H1 (cell line): ENCODE results near the gene ZNF512. TPM values are rescaled to one million over a fixed set of nuclear protein-coding genes. Genes with fewer than 3 reads are reported as not detected.

ENCODE experiments used
- CTCF ChIA-PET: fragments of 300-600 bp; sonication (Branson Sonifier 250); formaldehyde crosslinking; loops from one replicate; lab custom pipeline; 2021; ENCODE audit not compliant: partially characterized antibody; lab: Charles Lee
- POLR2A ChIA-PET: fragments of 300-600 bp; sonication (Branson Sonifier 250); formaldehyde crosslinking; loops from one replicate; lab custom pipeline; 2021; ENCODE audit warnings: inconsistent platforms; ENCODE audit not compliant: partially characterized antibody; lab: Charles Lee
- DNase-seq, 2 experiments: peaks; one replicate each; pipeline versions ENCODE4 v3.0.0 to v3.0.0-alpha.2; 2010 to 2022; ENCODE audit warnings: low spot score in 2 of 2, low read depth in 1 of 2, mixed read lengths in 1 of 2
- FAIRE-seq: peaks from 2 replicates; lab custom pipeline; 2011; peaks lifted over from hg19 to GRCh38; lab: Jason Lieb, UNC
- H2AFZ ChIP-seq: 2 replicates; pipeline ENCODE4 v1.8.1; 2012; ENCODE audit warnings: low read length, inconsistent platforms
- H2AK5ac ChIP-seq: 2 replicates; pipeline ENCODE4 v1.6.1; 2013; ENCODE audit warnings: low read depth, low read length
- H2BK120ac ChIP-seq: replicated peaks from 2 replicates; pipeline ENCODE3; 2013; ENCODE audit warnings: low read depth, low read length, inconsistent platforms
- H2BK12ac ChIP-seq: 2 replicates; pipeline ENCODE4 v1.6.1; 2013; ENCODE audit warnings: low read depth, low read length
- H2BK15ac ChIP-seq: 2 replicates; pipeline ENCODE4 v1.6.1; 2013; ENCODE audit warnings: low read length
- H2BK20ac ChIP-seq: 2 replicates; pipeline ENCODE4 v1.6.1; 2013; ENCODE audit warnings: low read length
- H2BK5ac ChIP-seq: 2 replicates; pipeline ENCODE4 v1.6.1; 2013; ENCODE audit warnings: low read depth, low read length
- H3K14ac ChIP-seq: 2 replicates; pipeline ENCODE4 v1.6.1; 2013; ENCODE audit warnings: inconsistent platforms; ENCODE audit not compliant: insufficient read length
- H3K18ac ChIP-seq: 2 replicates; pipeline ENCODE4 v1.6.1; 2013; ENCODE audit warnings: low read length; ENCODE audit errors: extremely low read depth
- H3K23ac ChIP-seq: 2 replicates; pipeline ENCODE4 v1.6.1; 2013; ENCODE audit warnings: inconsistent platforms; ENCODE audit not compliant: insufficient read length
- H3K23me2 ChIP-seq: 2 replicates; pipeline ENCODE4 v1.6.1; 2013; ENCODE audit warnings: low read depth, low read length
- H3K27ac ChIP-seq: 2 replicates; pipeline ENCODE4 v1.6.1; 2011; ENCODE audit warnings: low read depth, low read length, inconsistent platforms
- H3K27me3 ChIP-seq, 4 experiments: replicated peaks in 1 of 4; 1 replicate in 1 of 4; 2 replicates in 3 of 4; pipeline versions ENCODE4 v1.6.1 to v1.8.1; 2011 to 2013; ENCODE audit warnings: low read length in 3 of 4, mild to moderate bottlenecking in 3 of 4, inconsistent platforms in 2 of 4, mixed read lengths in 2 of 4, moderate library complexity in 1 of 4; ENCODE audit not compliant: control insufficient read depth in 3 of 4, insufficient read depth in 3 of 4; ENCODE audit errors: extremely low read depth in 1 of 4
- H3K36me3 ChIP-seq, 4 experiments: 2 replicates each; pipeline versions ENCODE4 v1.6.1 to v1.8.1; 2011 to 2013; ENCODE audit warnings: mild to moderate bottlenecking in 4 of 4, low read length in 3 of 4, moderate library complexity in 2 of 4, control low read depth in 1 of 4, inconsistent platforms in 1 of 4; ENCODE audit not compliant: insufficient read depth in 4 of 4, control insufficient read depth in 2 of 4
- H3K4ac ChIP-seq: replicated peaks from 2 replicates; pipeline ENCODE3; 2013; ENCODE audit warnings: low read length, low read depth, mixed read lengths, inconsistent platforms; ENCODE audit not compliant: insufficient read length
- H3K4me1 ChIP-seq, 4 experiments: replicated peaks in 1 of 4; 1 replicate in 1 of 4; 2 replicates in 3 of 4; pipeline versions ENCODE4 v1.6.1 to v1.8.1; 2011 to 2013; ENCODE audit warnings: low read length in 3 of 4, inconsistent platforms in 2 of 4, mixed read lengths in 1 of 4; ENCODE audit not compliant: insufficient read depth in 4 of 4, control insufficient read depth in 3 of 4
- H3K4me2 ChIP-seq, 2 experiments: 2 replicates each; pipeline versions ENCODE4 v1.6.1 to v1.8.1; 2011 to 2013; ENCODE audit warnings: low read depth in 2 of 2, low read length in 2 of 2, control low read depth in 1 of 2, inconsistent platforms in 1 of 2, mild to moderate bottlenecking in 1 of 2; ENCODE audit not compliant: insufficient read depth in 1 of 2
- H3K4me3 ChIP-seq, 4 experiments: fragments of 200-600, 300-600 bp in 1 of 4; sonication (generic), shearing (Covaris generic), sonication (Bioruptor Twin) in 1 of 4; 2 replicates each; pipeline versions ENCODE4 v1.5.1 to v1.8.1; 2011 to 2016; ENCODE audit warnings: low read length in 4 of 4, low read depth in 3 of 4, control low read depth in 2 of 4, inconsistent platforms in 2 of 4, mild to moderate bottlenecking in 2 of 4, mixed read lengths in 1 of 4, moderate library complexity in 1 of 4; ENCODE audit not compliant: insufficient read depth in 2 of 4; ENCODE audit errors: extremely low read depth in 1 of 4
- H3K56ac ChIP-seq: replicated peaks from 2 replicates; pipeline ENCODE3; 2013; ENCODE audit warnings: low read depth, mild to moderate bottlenecking, mixed read lengths, low read length, inconsistent platforms; ENCODE audit not compliant: insufficient read length
- H3K79me1 ChIP-seq: 2 replicates; pipeline ENCODE4 v1.6.1; 2013; ENCODE audit warnings: low read depth, low read length, control low read depth
- H3K79me2 ChIP-seq, 2 experiments: 2 replicates each; pipeline versions ENCODE4 v1.6.1 to v1.8.1; 2012 to 2013; ENCODE audit warnings: low read length in 2 of 2, mild to moderate bottlenecking in 2 of 2, inconsistent platforms in 1 of 2; ENCODE audit not compliant: insufficient read depth in 2 of 2, control insufficient read depth in 1 of 2
- H3K9ac ChIP-seq, 4 experiments: replicated peaks in 1 of 4; 1 replicate in 1 of 4; 2 replicates in 3 of 4; pipeline versions ENCODE4 v1.6.1 to v1.8.1; 2011 to 2013; ENCODE audit warnings: low read depth in 3 of 4, low read length in 3 of 4, control low read depth in 2 of 4, mild to moderate bottlenecking in 2 of 4, moderate library complexity in 2 of 4, inconsistent platforms in 1 of 4; ENCODE audit errors: extremely low read depth in 1 of 4
- H3K9me3 ChIP-seq, 2 experiments: 2 replicates each; pipeline versions ENCODE4 v1.6.1 to v1.8.1; 2012 to 2013; ENCODE audit warnings: mild to moderate bottlenecking in 2 of 2, moderate library complexity in 2 of 2, control low read depth in 1 of 2, inconsistent platforms in 1 of 2, low read depth in 1 of 2, low read length in 1 of 2, mixed read lengths in 1 of 2; ENCODE audit not compliant: insufficient read depth in 2 of 2
- H4K20me1 ChIP-seq, 2 experiments: replicated peaks in 1 of 2; 2 replicates each; pipeline versions ENCODE3 to v1.8.1; 2011 to 2013; ENCODE audit warnings: inconsistent platforms in 2 of 2, low read length in 2 of 2, mild to moderate bottlenecking in 1 of 2; ENCODE audit not compliant: insufficient read depth in 2 of 2, control insufficient read depth in 1 of 2
- H4K5ac ChIP-seq: 2 replicates; pipeline ENCODE4 v1.6.1; 2013; ENCODE audit warnings: low read length, low read depth, mixed read lengths, inconsistent platforms; ENCODE audit not compliant: insufficient read length
- H4K8ac ChIP-seq: 2 replicates; pipeline ENCODE4 v1.8.0; 2013; ENCODE audit warnings: mild to moderate bottlenecking, moderate library complexity, low read length, inconsistent platforms; ENCODE audit not compliant: insufficient read depth; ENCODE audit errors: extremely low read depth
- H4K91ac ChIP-seq: replicated peaks from 2 replicates; pipeline ENCODE3; 2013; ENCODE audit warnings: low read length, mixed read lengths, inconsistent platforms; ENCODE audit not compliant: insufficient read length
- ASH2L ChIP-seq: fragments of 200-600, 300-600 bp; sonication (generic); IDR thresholded peaks from one replicate; pipeline ENCODE4 v1.7.1; 2017; ENCODE audit warnings: low read length
- CEBPB ChIP-seq: IDR thresholded peaks from 2 replicates; pipeline ENCODE4 v1.6.1; 2012; ENCODE audit warnings: low read depth, low read length
- CTCF ChIP-seq, 3 experiments: IDR thresholded peaks; 1 replicate in 2 of 3; 2 replicates in 1 of 3; pipeline versions ENCODE4 v1.5.1 to v1.6.1; 2011; ENCODE audit warnings: low read length in 3 of 3, mild to moderate bottlenecking in 3 of 3, inconsistent platforms in 2 of 3, low read depth in 1 of 3, moderate library complexity in 1 of 3; ENCODE audit not compliant: insufficient read depth in 1 of 3; ENCODE audit errors: control extremely low read depth in 1 of 3
- FOSL1 ChIP-seq: IDR thresholded peaks from 2 replicates; pipeline ENCODE4 v1.6.1; 2011; ENCODE audit warnings: mild to moderate bottlenecking, low read depth, low read length, moderate library complexity; ENCODE audit not compliant: insufficient read depth
- HDAC6 ChIP-seq: IDR thresholded peaks from one replicate; pipeline ENCODE4 v1.7.1; 2012; ENCODE audit warnings: low read depth, mild to moderate bottlenecking, inconsistent platforms, low read length, moderate library complexity
- MAFK ChIP-seq: IDR thresholded peaks from 2 replicates; pipeline ENCODE4 v1.6.1; 2012; ENCODE audit warnings: low read depth, mild to moderate bottlenecking, improper control_type of control experiment, low read length
- POLR2A ChIP-seq, 2 experiments: IDR thresholded peaks; 1 replicate in 1 of 2; 2 replicates in 1 of 2; pipeline ENCODE4 v1.6.1; 2011; ENCODE audit warnings: low read depth in 2 of 2, low read length in 2 of 2, mild to moderate bottlenecking in 2 of 2; ENCODE audit errors: control extremely low read depth in 1 of 2
- POU5F1 ChIP-seq: IDR thresholded peaks from 2 replicates; pipeline ENCODE4 v1.6.1; 2011; ENCODE audit warnings: low read depth, mild to moderate bottlenecking, low read length, moderate library complexity
- SIN3A ChIP-seq, 2 experiments: IDR thresholded peaks in 1 of 2; conservative IDR thresholded peaks in 1 of 2; 2 replicates each; pipeline ENCODE4 v1.6.1; 2011 to 2012; ENCODE audit warnings: low read length in 2 of 2, improper control_type of control experiment in 1 of 2, low read depth in 1 of 2, mild to moderate bottlenecking in 1 of 2
- SIX5 ChIP-seq: IDR thresholded peaks from 2 replicates; pipeline ENCODE4 v1.6.1; 2011; ENCODE audit warnings: mild to moderate bottlenecking, low read depth, low read length
- ZNF274 ChIP-seq: IDR thresholded peaks from 2 replicates; pipeline ENCODE4 v1.7.0; 2012; ENCODE audit warnings: low read length, borderline replicate concordance; ENCODE audit errors: extremely low read depth
- WGBS, 2 experiments: shearing (Covaris generic) in 1 of 2; methylation state at CpG; one replicate each; pipeline versions ENCODE4 v1.1.6 to v1.1.7; 2013 to 2015; ENCODE audit warnings: low lambda C conversion rate in 2 of 2, mixed read lengths in 2 of 2, inconsistent platforms in 1 of 2, low coverage in 1 of 2, missing lambda C conversion rate in 1 of 2; ENCODE audit not compliant: insufficient replicate concordance in 2 of 2, insufficient coverage in 1 of 2, insufficient read length in 1 of 2; ENCODE audit errors: extremely low coverage in 1 of 2, missing lambda C conversion rate in 1 of 2; 5-methylcytosine and 5-hydroxymethylcytosine counted together
- polyA plus RNA-seq, 7 experiments: library from polyadenylated mRNA; depleted of rRNA in 3 of 7; stranded (reverse) in 5 of 7; unstranded in 2 of 7; fragments of >200 nt in 5 of 7; fragments of 200-250 nt in 2 of 7; gene quantifications; 1 replicate in 5 of 7; 2 replicates in 1 of 7; 4 replicates in 1 of 7; pipeline versions ENCODE4 v1.2.1 to v1.2.3, GENCODE V29; 2011 to 2013; ENCODE audit warnings: missing spikeins in 2 of 7, mixed read lengths in 2 of 7
- total RNA-seq: library from RNA; stranded (reverse); fragmentation: NEBNext Ultra II Directional; extraction: Animal tissue kit (Norgen Biotek cat#: 25700); gene quantifications from 2 replicates; pipeline ENCODE4 v1.2.1, GENCODE V29; 2021
- TF ChIP-seq, protein P1 (sequence below): IDR thresholded peaks from 2 replicates; pipeline ENCODE4 v1.6.1; 2011; ENCODE audit warnings: low read depth, mild to moderate bottlenecking, low read length; ENCODE audit not compliant: insufficient read depth

Gene ZNF512
- total and polyA plus RNA-seq, 2 of the 8 experiments (the other 6 are each of a cell fraction or from before 2014, with no cell fraction given): 17.6 to 37.9 TPM

DNA sequence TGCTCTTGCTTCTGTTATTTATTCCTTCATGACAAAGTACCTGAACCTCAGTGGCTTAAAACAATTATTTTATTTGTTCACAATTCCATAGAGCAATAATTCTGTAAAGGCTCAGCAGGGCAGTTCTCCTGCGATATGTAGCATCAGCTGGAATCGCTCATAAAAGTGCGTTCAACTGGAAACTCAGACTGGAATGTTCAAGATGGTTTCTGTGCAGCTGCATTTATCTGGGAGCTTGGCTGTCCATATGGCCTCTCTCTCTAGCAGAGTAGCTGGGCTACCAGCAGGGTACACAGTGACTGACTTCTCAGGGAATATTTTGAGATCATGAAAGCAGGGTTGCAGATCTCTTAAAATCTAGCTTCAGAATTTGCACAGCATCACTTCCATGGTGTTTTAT, 32.5 kb downstream of the ZNF512 start:
- H4K20me1 ChIP-seq: peaks cover 0 to 2% of the 10 kb centered on the region in 2 experiments
- peaks cover 4 to 52% (median 10%) of the 10 kb centered on the region in 4 experiments; a peak in 6 of 8 replicates for H3K36me3 ChIP-seq
- H3K27me3 ChIP-seq: peaks cover 0 to 1% (median 0%) of the 10 kb centered on the region in 4 experiments; a peak in 1 of 7 replicates
- DNase-seq (no peak), FAIRE-seq (no peak)
- H3K23ac ChIP-seq: no peak overlapping the region
- 88% methylated on average over 3 of the region's 3 CpGs; no CpG with 5 or more reads in 1 of the 2 experiments for WGBS, 2 experiments
- no peak overlapping the region for H2BK120ac ChIP-seq
- H3K4me1 ChIP-seq: no peaks in the 10 kb centered on the region
- no peaks in the 10 kb centered on the region for H3K79me1 ChIP-seq
- POLR2A ChIA-PET: interaction anchor here (2.2 kb wide), 1 partner anchor 13 kb away, joined by 6 read pairs; the partner anchor contains the start of genes CCDC121 and GPN1
- no peak overlapping the region for H3K4me3 ChIP-seq
- H2AFZ ChIP-seq: no peak overlapping the region
- no peak overlapping the region for H2BK20ac ChIP-seq
- H3K56ac ChIP-seq: no peak overlapping the region
- H2AK5ac ChIP-seq: no peak overlapping the region
- CTCF ChIA-PET: no interaction called here
- no peak overlapping the region for H3K4ac ChIP-seq
- no peak overlapping the region for H2BK15ac ChIP-seq
- no peak overlapping the region for H3K4me2 ChIP-seq
- no peak overlapping the region for H2BK5ac ChIP-seq
- no peak overlapping the region for H4K8ac ChIP-seq
- H3K14ac ChIP-seq: no peak overlapping the region
- H4K5ac ChIP-seq: no peak overlapping the region
- no peaks in the 10 kb centered on the region for H3K9me3 ChIP-seq
- TF ChIP-seq POLR2A (IDR thresholded peaks at IDR 0.05; ENCODE audit: control extremely low read depth in 1 of 2, low read depth in 2 of 2, low read length in 2 of 2) (no peak), CEBPB (no peak), SIN3A (conservative IDR thresholded peaks at IDR 0.05 in 1 of 2, IDR thresholded peaks at IDR 0.05 in 1 of 2; ENCODE audit: low read depth in 1 of 2, low read length in 2 of 2) (no peak), ASH2L (no peak), FOSL1 (no peak), ZNF274 (no peak), POU5F1 (no peak), SIX5 (no peak), MAFK (no peak), HDAC6 (no peak), CTCF (IDR thresholded peaks at IDR 0.05; ENCODE audit: control extremely low read depth in 1 of 3, insufficient read depth in 1 of 3, low read depth in 1 of 3, low read length in 3 of 3) (no peak)
- TF ChIP-seq, protein P1, sequence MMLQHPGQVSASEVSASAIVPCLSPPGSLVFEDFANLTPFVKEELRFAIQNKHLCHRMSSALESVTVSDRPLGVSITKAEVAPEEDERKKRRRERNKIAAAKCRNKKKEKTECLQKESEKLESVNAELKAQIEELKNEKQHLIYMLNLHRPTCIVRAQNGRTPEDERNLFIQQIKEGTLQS: no peak
- no peak overlapping the region for H3K27ac ChIP-seq
- no peak overlapping the region for H2BK12ac ChIP-seq
- H3K23me2 ChIP-seq: no peaks in the 10 kb centered on the region
- no peak overlapping the region for H4K91ac ChIP-seq
- H3K18ac ChIP-seq: no peak overlapping the region
- H3K79me2 ChIP-seq: no peaks in the 10 kb centered on the region
- H3K9ac ChIP-seq: no peak overlapping the region
